AG09309 (cell line): ENCODE results near the gene GALNT5.

Source experiments
- DNase-seq: peaks from one replicate; pipeline ENCODE4 v3.0.0-alpha.2; 2010; ENCODE audit warnings: low read depth
- H3K4me3 ChIP-seq: 2 replicates; pipeline ENCODE4 v1.5.1; 2011; ENCODE audit warnings: mild to moderate bottlenecking, low read depth, low read length, moderate library complexity; ENCODE audit not compliant: control insufficient read depth
- CTCF ChIP-seq: IDR thresholded peaks from 2 replicates; pipeline ENCODE4 v1.5.1; 2011; ENCODE audit warnings: mild to moderate bottlenecking, low read depth, low read length, inconsistent platforms; ENCODE audit not compliant: insufficient read depth, control insufficient read depth; ENCODE audit errors: missing control alignments

GALNT5 gene

GRCh38 chr2:157355618-157356017, 98.1 kb downstream of the GALNT5 start:
- TF ChIP-seq CTCF = no peak
- no peak overlapping the region for H3K4me3 ChIP-seq
- DNase-seq = no peak

- no peak for DNase-seq
- H3K4me3 ChIP-seq = no peak overlapping the region
- TF ChIP-seq CTCF = no peak
Measured at GRCh38 chr2:157359628-157360027, 102.1 kb downstream of the GALNT5 start.

DNA sequence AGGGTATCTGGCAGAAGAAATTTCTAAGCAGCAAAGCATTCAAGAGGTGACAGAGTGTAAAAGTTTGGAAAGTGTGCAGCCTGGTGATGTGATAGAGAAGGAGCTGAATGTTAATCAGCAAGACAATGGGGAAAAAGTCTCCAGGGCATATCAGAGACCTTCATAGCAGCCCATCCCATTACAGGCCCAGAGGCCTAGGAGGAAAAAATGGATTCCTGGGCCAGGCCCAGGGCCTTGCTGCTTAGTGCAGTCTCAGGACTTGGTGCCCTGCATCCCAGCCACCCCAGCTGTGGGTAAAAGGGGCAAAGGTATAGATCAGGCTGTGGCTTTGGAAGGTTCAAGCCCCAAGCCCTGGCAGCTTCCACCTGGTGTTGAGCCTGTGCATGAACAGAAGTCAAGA, 104.0 kb downstream of the GALNT5 start:
- no peak overlapping the region for H3K4me3 ChIP-seq
- no peak for DNase-seq
- TF ChIP-seq CTCF = no peak

GRCh38 chr2:157362627-157363026, 105.1 kb downstream of the GALNT5 start:
- no peak for DNase-seq
- TF ChIP-seq CTCF = no peak
- H3K4me3 ChIP-seq = no peak overlapping the region

DNA sequence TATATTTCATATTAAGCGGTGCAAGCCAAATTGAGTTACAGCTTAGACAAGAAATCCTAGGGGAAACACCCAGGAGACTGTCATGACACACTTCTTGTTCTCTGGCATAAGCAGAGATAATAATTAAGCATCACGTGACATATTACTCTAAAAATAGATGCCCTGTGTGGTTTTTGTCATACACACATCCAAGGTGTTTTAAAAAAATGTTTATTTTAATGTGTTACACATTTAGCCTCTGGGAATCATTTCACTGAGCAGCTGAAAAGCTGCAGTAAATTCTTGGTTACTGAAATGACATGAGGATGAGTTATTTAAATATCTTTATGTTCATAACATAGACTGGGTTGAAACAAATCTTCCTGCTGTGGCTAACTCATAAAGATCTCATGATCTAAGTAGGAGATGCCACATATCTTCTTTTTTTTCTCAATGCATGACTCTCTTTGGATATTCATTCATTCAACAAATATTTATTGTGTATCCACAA, 106.2 kb downstream of the GALNT5 start:
- no peak overlapping the region for H3K4me3 ChIP-seq
- no peak for TF ChIP-seq CTCF
- peak; percentile 48 for DNase-seq
